WTC11 (cell line): Measurements from ENCODE around the gene STRADA.

Source experiments
- ATF1 ChIP-seq: sonication (generic); formaldehyde crosslinking; IDR thresholded peaks from 2 replicates; pipeline ENCODE4 v1.8.1; 2023; ENCODE audit warnings: mild to moderate bottlenecking, moderate library complexity, missing genetic modification reagents
- ELF4 ChIP-seq: sonication (generic); formaldehyde crosslinking; IDR thresholded peaks from 2 replicates; pipeline ENCODE4 v1.8.1; 2022; ENCODE audit warnings: low read depth, mild to moderate bottlenecking, moderate library complexity, missing genetic modification reagents
- RELA ChIP-seq: sonication (generic); formaldehyde crosslinking; IDR thresholded peaks from 2 replicates; pipeline ENCODE4 v1.8.1; 2022; ENCODE audit warnings: missing genetic modification reagents, mild to moderate bottlenecking, borderline replicate concordance
- SP1 ChIP-seq: sonication (generic); formaldehyde crosslinking; conservative IDR thresholded peaks from 2 replicates; pipeline ENCODE4 v1.8.1; 2022; ENCODE audit warnings: missing genetic modification reagents
- TEAD4 ChIP-seq: sonication (generic); formaldehyde crosslinking; IDR thresholded peaks from 2 replicates; pipeline ENCODE4 v1.8.0; 2022; ENCODE audit warnings: mild to moderate bottlenecking, missing genetic modification reagents
- ZNF121 ChIP-seq: sonication (generic); formaldehyde crosslinking; IDR thresholded peaks from 2 replicates; pipeline ENCODE4 v1.8.0; 2023; ENCODE audit warnings: missing genetic modification reagents
- TF ChIP-seq, protein P1 (sequence below): sonication (generic); formaldehyde crosslinking; IDR thresholded peaks from 2 replicates; pipeline ENCODE4 v1.8.0; 2022; ENCODE audit warnings: mild to moderate bottlenecking, missing genetic modification reagents
- TF ChIP-seq, protein P2 (sequence below): sonication (generic); formaldehyde crosslinking; IDR thresholded peaks from 2 replicates; pipeline ENCODE4 v1.8.1; 2023; ENCODE audit warnings: mild to moderate bottlenecking, missing genetic modification reagents, moderate library complexity
- TF ChIP-seq, protein P3 (sequence below): sonication (generic); formaldehyde crosslinking; IDR thresholded peaks from 2 replicates; pipeline ENCODE4 v1.8.0; 2022; ENCODE audit warnings: mild to moderate bottlenecking, missing genetic modification reagents

DNA sequence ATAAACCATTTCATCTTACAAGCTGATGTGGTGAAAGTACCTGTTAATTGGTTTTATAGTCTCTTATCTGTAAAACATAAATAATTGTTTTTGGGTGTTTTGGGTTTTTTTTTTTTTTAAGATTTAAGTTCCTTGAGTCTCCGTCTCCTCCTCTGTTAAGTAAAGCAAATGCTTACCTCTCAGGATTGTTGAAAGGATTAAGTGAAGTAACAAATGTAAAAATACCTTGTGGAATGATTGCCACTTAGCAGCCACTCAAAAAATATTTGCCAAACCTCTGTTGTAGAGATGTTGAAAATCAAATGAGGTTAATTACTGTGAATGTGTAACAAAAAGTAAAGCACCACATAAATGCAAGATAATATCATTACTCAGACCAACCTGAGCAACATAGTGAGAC lies 60.9 kb downstream of the STRADA start:
- no peak for TF ChIP-seq ELF4
- TF ChIP-seq ZNF121 (CRISPR knock-in tag) = no peak
- TF ChIP-seq, protein P1, sequence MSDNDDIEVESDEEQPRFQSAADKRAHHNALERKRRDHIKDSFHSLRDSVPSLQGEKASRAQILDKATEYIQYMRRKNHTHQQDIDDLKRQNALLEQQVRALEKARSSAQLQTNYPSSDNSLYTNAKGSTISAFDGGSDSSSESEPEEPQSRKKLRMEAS (CRISPR knock-in tag) = no peak
- no peak for TF ChIP-seq SP1 (CRISPR knock-in tag)
- TF ChIP-seq, protein P2, sequence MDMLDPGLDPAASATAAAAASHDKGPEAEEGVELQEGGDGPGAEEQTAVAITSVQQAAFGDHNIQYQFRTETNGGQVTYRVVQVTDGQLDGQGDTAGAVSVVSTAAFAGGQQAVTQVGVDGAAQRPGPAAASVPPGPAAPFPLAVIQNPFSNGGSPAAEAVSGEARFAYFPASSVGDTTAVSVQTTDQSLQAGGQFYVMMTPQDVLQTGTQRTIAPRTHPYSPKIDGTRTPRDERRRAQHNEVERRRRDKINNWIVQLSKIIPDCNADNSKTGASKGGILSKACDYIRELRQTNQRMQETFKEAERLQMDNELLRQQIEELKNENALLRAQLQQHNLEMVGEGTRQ (CRISPR knock-in tag) = no peak
- TF ChIP-seq, protein P3, sequence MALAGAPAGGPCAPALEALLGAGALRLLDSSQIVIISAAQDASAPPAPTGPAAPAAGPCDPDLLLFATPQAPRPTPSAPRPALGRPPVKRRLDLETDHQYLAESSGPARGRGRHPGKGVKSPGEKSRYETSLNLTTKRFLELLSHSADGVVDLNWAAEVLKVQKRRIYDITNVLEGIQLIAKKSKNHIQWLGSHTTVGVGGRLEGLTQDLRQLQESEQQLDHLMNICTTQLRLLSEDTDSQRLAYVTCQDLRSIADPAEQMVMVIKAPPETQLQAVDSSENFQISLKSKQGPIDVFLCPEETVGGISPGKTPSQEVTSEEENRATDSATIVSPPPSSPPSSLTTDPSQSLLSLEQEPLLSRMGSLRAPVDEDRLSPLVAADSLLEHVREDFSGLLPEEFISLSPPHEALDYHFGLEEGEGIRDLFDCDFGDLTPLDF (CRISPR knock-in tag) = no peak
- TF ChIP-seq TEAD4 (CRISPR knock-in tag) = no peak
- TF ChIP-seq ATF1 (CRISPR knock-in tag) = no peak
- TF ChIP-seq RELA = no peak
